Bronchial epithelial cell (primary cell): ENCODE measurements around the gene VWA8. TPM values are rescaled to one million over a fixed set of nuclear protein-coding genes. Genes with fewer than 3 reads are reported as not detected.
A peak's percentile ranks its signal among the peaks of the same experiment; 100 is the strongest.

Source experiments
- DNase-seq: peaks from one replicate; pipeline ENCODE4 v3.0.0-alpha.2; 2010; ENCODE audit warnings: low read depth
- FAIRE-seq: peaks from 2 replicates; lab custom pipeline; 2011; peaks lifted over from hg19 to GRCh38; lab: Jason Lieb, UNC
- H3K27me3 ChIP-seq: 2 replicates; pipeline ENCODE4 v1.5.1; 2011; ENCODE audit warnings: low read length; ENCODE audit not compliant: control insufficient read depth, insufficient read depth
- H3K36me3 ChIP-seq: 2 replicates; pipeline ENCODE4 v1.5.1; 2011; ENCODE audit warnings: low read length; ENCODE audit not compliant: control insufficient read depth, insufficient read depth
- H3K4me3 ChIP-seq: 2 replicates; pipeline ENCODE4 v1.5.1; 2011; ENCODE audit warnings: mild to moderate bottlenecking, low read depth, low read length, control low read depth
- CTCF ChIP-seq: IDR thresholded peaks from 2 replicates; pipeline ENCODE4 v1.5.1; 2011; ENCODE audit warnings: mild to moderate bottlenecking, moderate library complexity, low read length, control low read depth, inconsistent platforms; ENCODE audit not compliant: insufficient read depth, severe bottlenecking
- total RNA-seq: library from RNA; depleted of rRNA; stranded (reverse); fragments of >200 nt; gene quantifications from 2 replicates; pipeline ENCODE4 v1.2.1, GENCODE V29; 2014

The VWA8 gene
- total RNA-seq, 1 donor from 2014 or later: 17.1 TPM

GRCh38 chr13:41587490-41587889, 373.4 kb downstream of the VWA8 start:
- Histone ChIP-seq H3K4me3 (no peak overlapping the region), H3K36me3 (peaks cover 2% of the 10 kb centered on the region), H3K27me3 (no peaks in the 10 kb centered on the region)
- FAIRE-seq (no peak), DNase-seq (no peak)
- no peak for TF ChIP-seq CTCF

GRCh38 chr13:41586216-41586615, 374.7 kb downstream of the VWA8 start:
- FAIRE-seq: no peak
- Histone ChIP-seq H3K4me3 (no peak overlapping the region), H3K36me3 (peaks cover 2% of the 10 kb centered on the region), H3K27me3 (no peaks in the 10 kb centered on the region)
- DNase-seq: no peak
- no peak for TF ChIP-seq CTCF

DNA sequence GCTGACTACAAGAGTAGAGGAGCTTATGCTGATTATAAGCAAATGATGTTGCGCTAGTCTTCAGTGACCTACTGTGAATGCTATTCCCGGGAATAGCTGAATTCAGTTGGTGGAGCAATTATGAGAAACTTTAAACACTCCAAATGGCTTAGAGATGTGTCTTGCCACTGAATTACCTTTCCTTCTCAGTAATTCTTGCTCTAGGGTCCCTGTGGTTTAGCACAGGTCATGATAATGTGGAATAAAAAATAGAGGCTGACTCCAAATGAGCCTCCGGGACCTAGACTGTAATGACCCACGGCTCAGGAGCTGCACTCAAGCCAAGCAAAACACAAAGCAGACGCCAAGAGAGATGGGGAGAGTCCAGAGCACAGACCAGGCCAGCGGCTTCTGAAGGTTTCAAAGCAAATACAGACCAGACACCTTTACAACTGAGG, 378.9 kb downstream of the VWA8 start:
- Histone ChIP-seq H3K4me3 (no peak overlapping the region), H3K36me3 (peaks cover 2% of the 10 kb centered on the region), H3K27me3 (no peaks in the 10 kb centered on the region)
- FAIRE-seq: peak; percentile 52
- no peak for DNase-seq
- no peak for TF ChIP-seq CTCF

DNA sequence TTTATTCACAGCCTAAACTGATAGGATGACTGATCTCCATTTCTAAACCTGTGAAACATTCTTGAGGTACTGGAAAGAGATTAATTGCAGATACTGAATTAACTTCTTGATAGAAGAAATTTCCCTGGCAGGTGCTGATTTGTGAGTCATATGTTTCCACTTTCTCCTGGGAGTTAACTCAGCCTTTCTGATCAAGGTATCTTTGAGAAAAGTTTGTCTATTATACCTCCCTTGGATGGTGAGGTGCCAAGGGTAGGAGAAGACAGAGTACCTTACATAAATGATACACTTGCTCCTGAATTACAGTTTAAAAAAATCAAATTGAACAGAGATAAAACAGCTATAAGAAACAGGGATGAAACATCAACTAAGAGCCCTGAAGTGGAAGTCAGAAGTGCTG, 380.6 kb downstream of the VWA8 start:
- FAIRE-seq: no peak

GRCh38 chr13:41579881-41580280, 381.0 kb downstream of the VWA8 start:
- H3K27me3 ChIP-seq: no peaks in the 10 kb centered on the region
- TF ChIP-seq CTCF: no peak
- no peak for DNase-seq
- peaks cover 3% of the 10 kb centered on the region for H3K36me3 ChIP-seq
- no peak overlapping the region for H3K4me3 ChIP-seq
- no peak for FAIRE-seq

More for the DNA sequence above, 380.6 kb downstream of the VWA8 start:
- no peak for DNase-seq
- Histone ChIP-seq H3K27me3 (no peaks in the 10 kb centered on the region), H3K4me3 (no peak overlapping the region), H3K36me3 (peaks cover 2% of the 10 kb centered on the region)
- TF ChIP-seq CTCF: no peak

DNA sequence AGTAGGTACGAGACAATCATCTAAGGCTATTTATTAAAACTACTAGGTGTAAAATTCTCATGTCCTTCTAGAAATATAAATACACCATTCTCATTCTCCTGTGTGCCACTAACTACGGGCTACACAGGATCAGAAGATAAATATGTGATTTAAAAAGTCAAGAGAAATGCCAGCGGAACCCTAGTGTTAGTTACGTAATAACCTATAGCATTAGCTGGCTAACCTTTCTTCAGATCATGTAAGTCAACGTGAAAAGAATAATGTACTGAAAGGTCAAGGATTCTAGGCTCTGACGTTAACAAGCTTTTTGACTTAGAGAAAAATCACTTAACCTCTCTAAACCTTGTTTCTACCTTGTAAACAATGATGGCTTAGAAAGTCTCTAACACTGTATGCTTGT, 381.7 kb downstream of the VWA8 start:
- H3K4me3 ChIP-seq: no peak overlapping the region
- FAIRE-seq: no peak
- no peak for DNase-seq
- H3K27me3 ChIP-seq: no peaks in the 10 kb centered on the region
- no peak for TF ChIP-seq CTCF
- peaks cover 2% of the 10 kb centered on the region for H3K36me3 ChIP-seq
